ENCODE measurements around the gene TRIM2. TPM values are rescaled to one million over a fixed set of nuclear protein-coding genes. Genes with fewer than 3 reads are reported as not detected.

TRIM2 gene
- total RNA-seq, 4 donors from 2014 or later = 25.9 to 121 (median 45.6) TPM

- no peak overlapping the region for H3K27ac ChIP-seq
- no peak for DNase-seq
- intact Hi-C loops (cut with DNase I; ENCODE audit: low total_unique reads) = no loop called here
Observed at GRCh38 chr4:153211986-153212728, 7.9 kb downstream of the TRIM2 start.

GRCh38 chr4:153212736-153213135 lies 8.5 kb downstream of the TRIM2 start:
- intact Hi-C loops (cut with DNase I; ENCODE audit: low total_unique reads) = no loop called here
- no peak for DNase-seq
- Histone ChIP-seq H3K36me3 (no peaks in the 10 kb centered on the region), H3K27me3 (no peaks in the 10 kb centered on the region), H3K9me3 (no peaks in the 10 kb centered on the region), H3K27ac (no peak overlapping the region), H3K4me1 (no peaks in the 10 kb centered on the region), H3K4me3 (no peak overlapping the region)
- TF ChIP-seq POLR2A (IDR thresholded peaks at IDR 0.05) = no peak
- TF ChIP-seq CTCF (IDR thresholded peaks at IDR 0.05) = no peak

More at GRCh38 chr4:153211986-153212728, 7.9 kb downstream of the TRIM2 start:
- Histone ChIP-seq H3K27me3 (no peaks in the 10 kb centered on the region), H3K4me3 (no peak overlapping the region), H3K36me3 (no peaks in the 10 kb centered on the region), H3K9me3 (no peaks in the 10 kb centered on the region), H3K4me1 (no peaks in the 10 kb centered on the region)
- TF ChIP-seq POLR2A (IDR thresholded peaks at IDR 0.05) (no peak), CTCF (IDR thresholded peaks at IDR 0.05) (no peak)

- intact Hi-C loops (cut with DNase I; ENCODE audit: low total_unique reads) = no loop called here
- H3K27me3 ChIP-seq = no peaks in the 10 kb centered on the region
- no peak overlapping the region for H3K27ac ChIP-seq
- TF ChIP-seq CTCF (IDR thresholded peaks at IDR 0.05) = no peak
- H3K4me3 ChIP-seq = no peak overlapping the region
- H3K36me3 ChIP-seq = no peaks in the 10 kb centered on the region
- H3K9me3 ChIP-seq = no peaks in the 10 kb centered on the region
- H3K4me1 ChIP-seq = no peaks in the 10 kb centered on the region
- no peak for DNase-seq
Observed at GRCh38 chr4:153215921-153216320, 11.7 kb downstream of the TRIM2 start.

- no peaks in the 10 kb centered on the region for H3K27me3 ChIP-seq
- no peak overlapping the region for H3K27ac ChIP-seq
- intact Hi-C loops (cut with DNase I; ENCODE audit: low total_unique reads) = no loop called here
- no peaks in the 10 kb centered on the region for H3K4me1 ChIP-seq
- H3K9me3 ChIP-seq = no peaks in the 10 kb centered on the region
- no peak overlapping the region for H3K4me3 ChIP-seq
- H3K36me3 ChIP-seq = no peaks in the 10 kb centered on the region
- TF ChIP-seq POLR2A (IDR thresholded peaks at IDR 0.05) = no peak
- TF ChIP-seq CTCF (IDR thresholded peaks at IDR 0.05) = no peak
- DNase-seq = no peak
Observed at GRCh38 chr4:153216546-153216945, 12.3 kb downstream of the TRIM2 start.

- no peaks in the 10 kb centered on the region for H3K27me3 ChIP-seq
- intact Hi-C loops (cut with DNase I; ENCODE audit: low total_unique reads) = no loop called here
- H3K27ac ChIP-seq = no peak overlapping the region
- H3K4me1 ChIP-seq = no peaks in the 10 kb centered on the region
- H3K9me3 ChIP-seq = no peaks in the 10 kb centered on the region
- no peaks in the 10 kb centered on the region for H3K36me3 ChIP-seq
- no peak for TF ChIP-seq CTCF (IDR thresholded peaks at IDR 0.05)
- no peak for TF ChIP-seq POLR2A (IDR thresholded peaks at IDR 0.05)
- H3K4me3 ChIP-seq = no peak overlapping the region
- no peak for DNase-seq
Observed at GRCh38 chr4:153217440-153217839, 13.2 kb downstream of the TRIM2 start.

Measured in uterus (tissue), 4 donors.